Measurements from ENCODE around the gene SKIC3. TPM values are rescaled to one million over a fixed set of nuclear protein-coding genes. Genes with fewer than 3 reads are reported as not detected.

Gene SKIC3
- polyA plus RNA-seq, 1 of the 3 experiments (the other 2 are of a cell fraction), result 27.4 TPM

GRCh38 chr5:95572016-95572415 is 17.2 kb upstream of the SKIC3 start:
- peaks cover 3% of the 10 kb centered on the region for H3F3A ChIP-seq (replicated peaks; ENCODE audit: insufficient read depth)
- H3K36me3 ChIP-seq (replicated peaks in 1 of 2; ENCODE audit: control insufficient read depth in 1 of 2, insufficient read depth in 2 of 2, low read length in 1 of 2), result peaks cover 14 to 19% of the 10 kb centered on the region in 2 experiments
- 69% methylated on average over 2 of the region's 2 CpGs for WGBS (ENCODE audit: low lambda C conversion rate)
- no peaks in the 10 kb centered on the region; a peak in 1 of 4 replicates for H3K4me1 ChIP-seq (ENCODE audit: control insufficient read depth in 1 of 2, insufficient read depth in 2 of 2, low read depth in 1 of 2, low read length in 1 of 2)
- no peak overlapping the region for H3K9ac ChIP-seq
- H3K9me3 ChIP-seq, result no peaks in the 10 kb centered on the region
- no peaks in the 10 kb centered on the region for H4K20me1 ChIP-seq (ENCODE audit: insufficient read depth)
- ChIA-PET CTCF (no interaction called here), POLR2A (no interaction called here)
- no peak overlapping the region for H3K4me2 ChIP-seq
- H3K27me3 ChIP-seq (ENCODE audit: insufficient read depth), result no peaks in the 10 kb centered on the region
- H3K27ac ChIP-seq (ENCODE audit: low read depth in 2 of 2, low read length in 1 of 2), result no peak overlapping the region
- H3K79me2 ChIP-seq (ENCODE audit: insufficient read depth), result no peaks in the 10 kb centered on the region
- no peaks in the 10 kb centered on the region for H3K9me2 ChIP-seq
- H3K4me3 ChIP-seq (ENCODE audit: low read depth in 2 of 2, low read length in 1 of 2), result no peak overlapping the region
- H2AFZ ChIP-seq (ENCODE audit: low read depth), result no peak overlapping the region
- DNase-seq, result no peak
- TF ChIP-seq CTCF (IDR thresholded peaks at IDR 0.05), result no peak
- TF ChIP-seq RCOR1 (IDR thresholded peaks at IDR 0.05; ENCODE audit: low read length), result no peak
- TF ChIP-seq FOXJ3 (CRISPR knock-in tag; IDR thresholded peaks at IDR 0.05), result no peak
- TF ChIP-seq YY1 (IDR thresholded peaks at IDR 0.05; ENCODE audit: low read depth), result no peak
- no peak for TF ChIP-seq FOSL2 (IDR thresholded peaks at IDR 0.05; ENCODE audit: borderline replicate concordance, low read depth)
- TF ChIP-seq IRF3 (IDR thresholded peaks at IDR 0.05; ENCODE audit: low read depth, low read length), result no peak
- TF ChIP-seq TEAD4 (IDR thresholded peaks at IDR 0.05; ENCODE audit: borderline replicate concordance, insufficient read depth), result no peak
- no peak for TF ChIP-seq MEF2A (IDR thresholded peaks at IDR 0.05; ENCODE audit: borderline replicate concordance, low read depth)
- TF ChIP-seq RAD21 (IDR thresholded peaks at IDR 0.05; ENCODE audit: low read length), result no peak
- TF ChIP-seq RFX5 (IDR thresholded peaks at IDR 0.05; ENCODE audit: low read length), result no peak
- TF ChIP-seq EZH2phosphoT487 (IDR thresholded peaks at IDR 0.05; ENCODE audit: borderline replicate concordance, low read depth), result no peak
- no peak for TF ChIP-seq EP300 (IDR thresholded peaks at IDR 0.05; ENCODE audit: borderline replicate concordance in 1 of 2, low read depth in 1 of 2, low read length in 1 of 2)
- no peak for TF ChIP-seq USF2 (IDR thresholded peaks at IDR 0.05; ENCODE audit: borderline replicate concordance, low read depth, low read length)
- no peak for TF ChIP-seq POLR2AphosphoS5 (IDR thresholded peaks at IDR 0.05; ENCODE audit: low read depth, low read length)
- TF ChIP-seq NRF1 (IDR thresholded peaks at IDR 0.05; ENCODE audit: low read depth, low read length), result no peak
- TF ChIP-seq GATA2 (CRISPR knock-in tag; IDR thresholded peaks at IDR 0.05), result no peak
- TF ChIP-seq SIN3A (IDR thresholded peaks at IDR 0.05; ENCODE audit: borderline replicate concordance, low read depth, low read length), result no peak
- TF ChIP-seq CHD2 (IDR thresholded peaks at IDR 0.05; ENCODE audit: low read length, partially characterized antibody), result no peak
- no peak for TF ChIP-seq MXI1 (IDR thresholded peaks at IDR 0.05; ENCODE audit: low read depth, low read length)
- TF ChIP-seq ELF1 (IDR thresholded peaks at IDR 0.05), result no peak
